ENCODE data around the gene DEDD2. TPM values are rescaled to one million over a fixed set of nuclear protein-coding genes. Genes with fewer than 3 reads are reported as not detected.

DEDD2 gene
- polyA plus RNA-seq, 3 donors, result 125 to 141 (median 133) TPM

DNA sequence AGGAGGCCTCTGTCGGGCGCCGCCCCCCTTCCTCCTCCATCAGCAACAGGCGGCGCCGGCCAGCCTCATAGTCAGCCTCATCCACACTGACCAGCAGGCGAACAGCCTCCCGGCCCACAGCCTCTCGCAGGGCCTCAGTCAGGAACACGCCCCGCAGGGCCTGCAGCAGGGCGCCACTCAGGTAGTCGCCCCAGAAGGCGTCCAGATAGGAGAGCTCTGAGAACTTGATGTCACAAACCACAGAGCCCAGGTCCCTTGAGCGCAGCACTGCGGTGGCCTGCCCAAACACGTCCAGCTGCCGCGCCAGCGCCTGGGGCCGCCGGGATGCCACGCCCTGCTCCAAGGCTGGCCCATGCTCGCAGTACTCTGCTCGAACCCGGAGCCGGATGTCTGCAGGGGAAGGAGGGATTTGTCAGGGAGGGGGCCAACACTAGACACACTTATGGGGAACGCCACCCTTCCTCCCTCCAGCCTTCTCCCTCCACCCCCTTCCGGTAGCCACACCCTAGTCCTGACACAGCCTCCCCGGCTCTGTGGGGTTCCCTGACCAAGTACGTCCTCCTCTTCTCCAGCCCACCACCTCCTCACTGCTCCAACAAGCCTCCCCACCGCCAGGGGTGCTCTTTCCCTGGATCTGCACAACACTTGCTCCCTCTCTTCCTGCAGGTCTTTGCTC lies 17.9 kb downstream of the DEDD2 start:
- H3K27me3 Mint-ChIP-seq (ENCODE audit: low read depth in 3 of 3), result peaks cover 0 to 5% (median 0%) of the 10 kb centered on the region in 3 donors
- H3K9ac ChIP-seq (ENCODE audit: insufficient read depth, low read length, poor library complexity, severe bottlenecking), result peak overlapping the region; percentile 98
- DNase-seq, result peak; percentile 82 to 87 (median 86)
- intact Hi-C loops (cut with micrococcal nuclease), result loop anchor here (2.0 to 10.0 kb wide), 4 partner anchors 17 to 85 kb away; partner anchors contain the start of genes DEDD2 (in 1 of the 2) and POU2F2 (in 1 of the 2)
- peak overlapping the region; percentile 28 to 79 (median 54) for H3K4me3 ChIP-seq (replicated peaks in 1 of 3; ENCODE audit: low read depth in 2 of 3, low read length in 3 of 3)
- no peaks in the 10 kb centered on the region for H4K20me1 ChIP-seq (ENCODE audit: insufficient read depth, low read length)
- H3K27ac Mint-ChIP-seq, result peak overlapping the region; percentile 100
- TF ChIP-seq, protein P1, sequence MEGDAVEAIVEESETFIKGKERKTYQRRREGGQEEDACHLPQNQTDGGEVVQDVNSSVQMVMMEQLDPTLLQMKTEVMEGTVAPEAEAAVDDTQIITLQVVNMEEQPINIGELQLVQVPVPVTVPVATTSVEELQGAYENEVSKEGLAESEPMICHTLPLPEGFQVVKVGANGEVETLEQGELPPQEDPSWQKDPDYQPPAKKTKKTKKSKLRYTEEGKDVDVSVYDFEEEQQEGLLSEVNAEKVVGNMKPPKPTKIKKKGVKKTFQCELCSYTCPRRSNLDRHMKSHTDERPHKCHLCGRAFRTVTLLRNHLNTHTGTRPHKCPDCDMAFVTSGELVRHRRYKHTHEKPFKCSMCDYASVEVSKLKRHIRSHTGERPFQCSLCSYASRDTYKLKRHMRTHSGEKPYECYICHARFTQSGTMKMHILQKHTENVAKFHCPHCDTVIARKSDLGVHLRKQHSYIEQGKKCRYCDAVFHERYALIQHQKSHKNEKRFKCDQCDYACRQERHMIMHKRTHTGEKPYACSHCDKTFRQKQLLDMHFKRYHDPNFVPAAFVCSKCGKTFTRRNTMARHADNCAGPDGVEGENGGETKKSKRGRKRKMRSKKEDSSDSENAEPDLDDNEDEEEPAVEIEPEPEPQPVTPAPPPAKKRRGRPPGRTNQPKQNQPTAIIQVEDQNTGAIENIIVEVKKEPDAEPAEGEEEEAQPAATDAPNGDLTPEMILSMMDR (IDR thresholded peaks at IDR 0.05), result peak; percentile 74
- H3K4me1 ChIP-seq (ENCODE audit: control insufficient read depth in 1 of 2, insufficient read depth in 2 of 2, low read length in 2 of 2), result peaks cover 90% of the 10 kb centered on the region in 2 donors
- peak overlapping the region; percentile 91 for H3K4me2 ChIP-seq (replicated peaks; ENCODE audit: extremely low read depth, low read length, poor library complexity, severe bottlenecking)
- peaks cover 22 to 47% of the 10 kb centered on the region in 2 donors for H3K36me3 ChIP-seq (replicated peaks in 1 of 2; ENCODE audit: control insufficient read depth in 1 of 2, insufficient read depth in 2 of 2, low read length in 2 of 2)
- H3K9me3 Mint-ChIP-seq, result peaks cover 0 to 11% (median 4%) of the 10 kb centered on the region in 7 donors
- peaks cover 0 to 3% of the 10 kb centered on the region in 2 donors for H3K9me3 ChIP-seq (replicated peaks in 1 of 2; ENCODE audit: control insufficient read depth in 1 of 2, insufficient read depth in 1 of 2, low read length in 2 of 2)
- H3K4me3 Mint-ChIP-seq, result peak overlapping the region; percentile 79 to 86
- H3K27ac ChIP-seq (ENCODE audit: low read depth in 1 of 2, low read length in 2 of 2), result peak overlapping the region; percentile 100
- under 1% methylated on average over 22 of the region's 32 CpGs for WGBS (ENCODE audit: insufficient coverage)
- H3K36me3 Mint-ChIP-seq, result peaks cover 64 to 73% of the 10 kb centered on the region in 2 donors
- no peak overlapping the region for H2AFZ ChIP-seq (ENCODE audit: insufficient read depth, low read depth, low read length, poor library complexity, severe bottlenecking)
- H3K79me2 ChIP-seq (ENCODE audit: insufficient read depth, low read length), result peaks cover 56% of the 10 kb centered on the region
- peaks cover 87% of the 10 kb centered on the region for H3K4me1 Mint-ChIP-seq
- no peaks in the 10 kb centered on the region for H3K27me3 ChIP-seq (ENCODE audit: control insufficient read depth in 2 of 2, insufficient read depth in 2 of 2, low read length in 2 of 2)

DNA sequence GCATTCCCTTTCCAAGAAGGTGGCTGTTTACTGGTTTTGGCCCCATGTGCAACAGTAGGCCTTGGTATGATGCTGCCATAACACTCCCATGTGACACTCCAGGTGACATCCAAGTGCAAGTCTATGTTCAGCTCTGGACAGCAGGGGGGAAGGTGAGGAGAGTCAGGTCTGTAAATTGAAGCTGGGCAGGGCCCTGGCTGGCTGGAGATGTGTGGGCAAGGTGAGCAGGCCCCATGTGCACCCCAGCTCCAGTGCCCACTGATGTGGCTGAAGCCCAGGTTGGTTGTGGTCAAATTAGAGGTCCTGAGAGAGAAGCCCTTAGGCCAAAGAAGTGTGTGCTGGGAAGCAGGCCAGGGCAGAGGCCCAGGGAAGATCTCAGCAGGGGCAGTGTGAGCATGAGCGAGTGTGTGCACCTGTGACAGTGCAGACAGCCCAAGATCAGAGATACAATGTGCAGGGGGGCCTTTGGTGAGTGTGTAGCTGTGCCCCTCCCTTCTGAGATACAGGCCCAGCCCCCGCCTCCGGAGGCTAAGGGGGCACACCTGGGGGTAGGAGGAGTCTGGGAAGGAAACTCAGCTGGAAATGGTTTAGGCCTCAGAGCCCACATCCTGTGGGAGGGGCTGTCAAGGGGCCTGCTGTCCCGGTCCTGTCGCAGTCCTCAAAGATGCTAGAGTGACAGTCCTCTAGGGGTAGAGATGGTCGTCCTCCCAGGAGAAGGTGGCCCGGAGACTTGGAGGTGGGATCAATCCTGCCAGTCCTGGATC lies 18.6 kb downstream of the DEDD2 start:
- peaks cover 83 to 84% of the 10 kb centered on the region in 2 donors for H3K4me1 ChIP-seq (ENCODE audit: control insufficient read depth in 1 of 2, insufficient read depth in 2 of 2, low read length in 2 of 2)
- peak overlapping the region; percentile 100 for H3K27ac ChIP-seq (ENCODE audit: low read depth in 1 of 2, low read length in 2 of 2)
- H3K36me3 ChIP-seq (replicated peaks in 1 of 2; ENCODE audit: control insufficient read depth in 1 of 2, insufficient read depth in 2 of 2, low read length in 2 of 2), result peaks cover 15 to 40% of the 10 kb centered on the region in 2 donors
- no peaks in the 10 kb centered on the region for H3K27me3 ChIP-seq (ENCODE audit: control insufficient read depth in 2 of 2, insufficient read depth in 2 of 2, low read length in 2 of 2)
- H3K27me3 Mint-ChIP-seq (ENCODE audit: low read depth in 3 of 3), result peaks cover 0 to 5% (median 1%) of the 10 kb centered on the region in 3 donors
- H3K27ac Mint-ChIP-seq, result peak overlapping the region; percentile 100
- no peaks in the 10 kb centered on the region for H4K20me1 ChIP-seq (ENCODE audit: insufficient read depth, low read length)
- WGBS (ENCODE audit: insufficient coverage), result 0% methylated on average over 3 of the region's 7 CpGs
- no peak for DNase-seq
- H2AFZ ChIP-seq (ENCODE audit: insufficient read depth, low read depth, low read length, poor library complexity, severe bottlenecking), result no peak overlapping the region
- H3K4me3 ChIP-seq (replicated peaks in 1 of 3; ENCODE audit: low read depth in 2 of 3, low read length in 3 of 3), result peak overlapping the region; percentile 28 to 79 (median 54)
- H3K4me2 ChIP-seq (replicated peaks; ENCODE audit: extremely low read depth, low read length, poor library complexity, severe bottlenecking), result peak overlapping the region; percentile 91
- H3K9me3 Mint-ChIP-seq, result peaks cover 3 to 13% (median 7%) of the 10 kb centered on the region in 7 donors
- H3K79me2 ChIP-seq (ENCODE audit: insufficient read depth, low read length), result peaks cover 50% of the 10 kb centered on the region
- H3K4me3 Mint-ChIP-seq, result peak overlapping the region; percentile 79 to 86
- peaks cover 56 to 68% of the 10 kb centered on the region in 2 donors for H3K36me3 Mint-ChIP-seq
- TF ChIP-seq, protein P1 (IDR thresholded peaks at IDR 0.05), result no peak
- peak overlapping the region; percentile 98 for H3K9ac ChIP-seq (ENCODE audit: insufficient read depth, low read length, poor library complexity, severe bottlenecking)
- intact Hi-C loops (cut with micrococcal nuclease), result loop anchor here (5.0 to 10.0 kb wide), 2 partner anchors 67 to 86 kb away; partner anchors contain the start of gene POU2F2 (in 1 of the 2)
- peaks cover 0 to 3% of the 10 kb centered on the region in 2 donors for H3K9me3 ChIP-seq (replicated peaks in 1 of 2; ENCODE audit: control insufficient read depth in 1 of 2, insufficient read depth in 1 of 2, low read length in 2 of 2)
- peaks cover 84% of the 10 kb centered on the region for H3K4me1 Mint-ChIP-seq
